Stomach smooth muscle (tissue), 2 donors: ENCODE data around the gene CHN2.

Experiments used
- H3K27ac ChIP-seq: one replicate; pipeline ENCODE4 v1.7.0; 2013; ENCODE audit warnings: mild to moderate bottlenecking, low read length, inconsistent platforms
- H3K27me3 ChIP-seq, 2 donors: one replicate each; pipeline ENCODE4 v1.7.0; 2013; ENCODE audit warnings: low read length in 2 of 2; ENCODE audit not compliant: insufficient read depth in 2 of 2, control insufficient read depth in 1 of 2
- H3K36me3 ChIP-seq, 2 donors: one replicate each; pipeline ENCODE4 v1.7.0; 2013; ENCODE audit warnings: low read length in 2 of 2; ENCODE audit not compliant: control insufficient read depth in 2 of 2, insufficient read depth in 2 of 2
- H3K4me1 ChIP-seq: one replicate; pipeline ENCODE4 v1.7.0; 2013; ENCODE audit warnings: low read length; ENCODE audit not compliant: control insufficient read depth, insufficient read depth
- H3K4me3 ChIP-seq, 2 donors: one replicate each; pipeline ENCODE4 v1.7.0; 2013; ENCODE audit warnings: low read length in 2 of 2
- H3K9ac ChIP-seq, 2 donors: one replicate each; pipeline ENCODE4 v1.7.0; 2013; ENCODE audit warnings: low read length in 2 of 2, mild to moderate bottlenecking in 1 of 2
- H3K9me3 ChIP-seq, 2 donors: one replicate each; pipeline ENCODE4 v1.7.0; 2013; ENCODE audit warnings: low read length in 2 of 2; ENCODE audit not compliant: control insufficient read depth in 2 of 2
- donor health status: healthy.
- donor health status: Pancreatic carcinoma.

The CHN2 gene

GRCh38 chr7:29432721-29433120 is 238.1 kb downstream of the CHN2 start:
- Histone ChIP-seq H3K9ac (no peak overlapping the region), H3K27ac (no peak overlapping the region), H3K27me3 (no peaks in the 10 kb centered on the region), H3K36me3 (no peaks in the 10 kb centered on the region), H3K9me3 (no peaks in the 10 kb centered on the region), H3K4me3 (no peak overlapping the region), H3K4me1 (no peaks in the 10 kb centered on the region)

GRCh38 chr7:29434380-29434768 is 239.8 kb downstream of the CHN2 start:
- Histone ChIP-seq H3K9ac (no peak overlapping the region), H3K9me3 (no peaks in the 10 kb centered on the region), H3K27me3 (no peaks in the 10 kb centered on the region), H3K36me3 (no peaks in the 10 kb centered on the region), H3K27ac (no peak overlapping the region), H3K4me1 (no peaks in the 10 kb centered on the region), H3K4me3 (no peak overlapping the region)

- no peak overlapping the region for H3K4me3 ChIP-seq
- H3K9me3 ChIP-seq, result no peaks in the 10 kb centered on the region
- no peaks in the 10 kb centered on the region for H3K36me3 ChIP-seq
- no peaks in the 10 kb centered on the region for H3K4me1 ChIP-seq
- H3K9ac ChIP-seq, result no peak overlapping the region
- no peaks in the 10 kb centered on the region for H3K27me3 ChIP-seq
- H3K27ac ChIP-seq, result no peak overlapping the region
These were observed 240.6 kb downstream of the CHN2 start for GRCh38 chr7:29435167-29435566.

- H3K4me3 ChIP-seq, result no peak overlapping the region
- H3K9ac ChIP-seq, result no peak overlapping the region
- no peaks in the 10 kb centered on the region for H3K36me3 ChIP-seq
- H3K4me1 ChIP-seq, result no peaks in the 10 kb centered on the region
- H3K27me3 ChIP-seq, result no peaks in the 10 kb centered on the region
- H3K9me3 ChIP-seq, result no peaks in the 10 kb centered on the region
- H3K27ac ChIP-seq, result no peak overlapping the region
These were observed 241.3 kb downstream of the CHN2 start for GRCh38 chr7:29435902-29436301.

GRCh38 chr7:29442146-29442545 is 247.6 kb downstream of the CHN2 start:
- H3K27ac ChIP-seq, result no peak overlapping the region
- H3K9me3 ChIP-seq, result no peaks in the 10 kb centered on the region
- H3K4me3 ChIP-seq, result no peak overlapping the region
- no peaks in the 10 kb centered on the region for H3K4me1 ChIP-seq
- H3K27me3 ChIP-seq, result no peaks in the 10 kb centered on the region
- H3K9ac ChIP-seq, result no peak overlapping the region
- H3K36me3 ChIP-seq, result no peaks in the 10 kb centered on the region

- H3K4me3 ChIP-seq, result no peak overlapping the region
- H3K36me3 ChIP-seq, result no peaks in the 10 kb centered on the region
- H3K9me3 ChIP-seq, result no peaks in the 10 kb centered on the region
- H3K4me1 ChIP-seq, result no peaks in the 10 kb centered on the region
- no peaks in the 10 kb centered on the region for H3K27me3 ChIP-seq
- H3K27ac ChIP-seq, result no peak overlapping the region
- H3K9ac ChIP-seq, result no peak overlapping the region
These were observed 249.0 kb downstream of the CHN2 start for GRCh38 chr7:29443552-29443951.

GRCh38 chr7:29444267-29444666 is 249.7 kb downstream of the CHN2 start:
- no peak overlapping the region for H3K4me3 ChIP-seq
- no peak overlapping the region for H3K27ac ChIP-seq
- H3K4me1 ChIP-seq, result no peaks in the 10 kb centered on the region
- H3K36me3 ChIP-seq, result no peaks in the 10 kb centered on the region
- no peaks in the 10 kb centered on the region for H3K27me3 ChIP-seq
- H3K9ac ChIP-seq, result no peak overlapping the region
- no peaks in the 10 kb centered on the region for H3K9me3 ChIP-seq

DNA sequence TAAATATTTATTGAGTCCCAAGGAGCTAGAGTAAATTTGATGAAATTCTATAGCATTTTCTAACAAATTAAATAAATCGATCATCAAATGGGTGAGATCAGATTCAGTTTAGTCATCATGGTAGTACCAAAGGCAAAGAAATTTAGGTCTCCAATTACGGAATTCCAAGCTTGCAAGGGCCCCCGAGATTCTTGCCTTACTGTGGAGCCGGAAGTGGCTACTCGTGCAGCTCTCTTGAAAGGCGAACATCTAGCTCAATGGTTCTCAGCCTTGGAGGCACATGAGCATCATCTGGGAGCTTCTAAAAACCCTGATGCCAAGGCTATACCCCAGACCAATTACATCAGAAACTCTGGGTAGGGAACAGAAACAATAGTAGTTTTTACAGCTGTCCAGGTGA is 251.2 kb downstream of the CHN2 start:
- H3K9ac ChIP-seq, result no peak overlapping the region
- H3K27ac ChIP-seq, result no peak overlapping the region
- H3K36me3 ChIP-seq, result no peaks in the 10 kb centered on the region
- no peak overlapping the region for H3K4me3 ChIP-seq
- no peaks in the 10 kb centered on the region for H3K4me1 ChIP-seq
- H3K27me3 ChIP-seq, result no peaks in the 10 kb centered on the region
- H3K9me3 ChIP-seq, result no peaks in the 10 kb centered on the region

DNA sequence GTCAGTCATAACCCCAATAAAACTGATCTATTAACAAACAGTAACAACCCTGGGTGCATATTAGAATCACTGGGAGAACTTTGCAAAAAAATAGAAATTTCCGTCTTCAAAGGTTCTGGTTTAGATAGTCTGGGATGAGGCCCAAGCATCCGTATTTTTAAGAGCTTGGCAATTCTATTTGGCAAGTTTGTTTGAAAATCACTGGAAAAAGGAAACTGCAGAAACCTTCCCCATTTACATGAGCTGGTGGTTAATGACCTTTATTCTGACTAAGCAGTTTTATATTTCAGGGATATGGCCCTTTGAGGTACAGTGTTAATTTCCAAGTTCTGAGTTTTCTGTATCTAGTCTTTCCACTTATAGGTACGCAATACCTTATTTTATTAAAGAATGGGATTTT is 253.3 kb downstream of the CHN2 start:
- Histone ChIP-seq H3K4me1 (no peaks in the 10 kb centered on the region), H3K4me3 (no peak overlapping the region), H3K9ac (no peak overlapping the region), H3K27me3 (no peaks in the 10 kb centered on the region), H3K9me3 (no peaks in the 10 kb centered on the region), H3K27ac (no peak overlapping the region), H3K36me3 (no peaks in the 10 kb centered on the region)

- H3K9me3 ChIP-seq, result no peaks in the 10 kb centered on the region
- no peak overlapping the region for H3K27ac ChIP-seq
- no peaks in the 10 kb centered on the region for H3K27me3 ChIP-seq
- no peak overlapping the region for H3K9ac ChIP-seq
- H3K36me3 ChIP-seq, result no peaks in the 10 kb centered on the region
- no peak overlapping the region for H3K4me3 ChIP-seq
- H3K4me1 ChIP-seq, result no peaks in the 10 kb centered on the region
These were observed 255.1 kb downstream of the CHN2 start for GRCh38 chr7:29449569-29450260.

- no peaks in the 10 kb centered on the region for H3K27me3 ChIP-seq
- H3K4me1 ChIP-seq, result no peaks in the 10 kb centered on the region
- H3K4me3 ChIP-seq, result no peak overlapping the region
- H3K27ac ChIP-seq, result no peak overlapping the region
- H3K9ac ChIP-seq, result no peak overlapping the region
- H3K9me3 ChIP-seq, result no peaks in the 10 kb centered on the region
- no peaks in the 10 kb centered on the region for H3K36me3 ChIP-seq
These were observed 258.4 kb downstream of the CHN2 start for GRCh38 chr7:29453021-29453420.
